Measurements from ENCODE around the gene SPDYE1.

SPDYE1 gene

GRCh38 chr7:44052771-44053365 is 55.2 kb downstream of the SPDYE1 start:
- WGBS, 2 experiments = 96% methylated on average over 12 of the region's 12 CpGs
- Histone ChIP-seq H3K36me3 (ENCODE audit: control insufficient read depth, insufficient read depth, low read length) (peaks cover 32% of the 10 kb centered on the region), H3K27ac (ENCODE audit: insufficient read depth, low read depth, low read length, poor library complexity, severe bottlenecking) (no peak overlapping the region), H3K4me1 (ENCODE audit: control insufficient read depth, insufficient read depth, low read length) (no peaks in the 10 kb centered on the region), H3K9me3 (ENCODE audit: control insufficient read depth, low read length) (no peaks in the 10 kb centered on the region), H3K27me3 (ENCODE audit: control insufficient read depth, insufficient read depth, low read length, poor library complexity, severe bottlenecking) (no peaks in the 10 kb centered on the region), H3K4me3 (ENCODE audit: insufficient read depth, low read depth, low read length) (no peak overlapping the region)

- Histone ChIP-seq H3K4me3 (ENCODE audit: insufficient read depth, low read depth, low read length) (no peak overlapping the region), H3K4me1 (ENCODE audit: control insufficient read depth, insufficient read depth, low read length) (no peaks in the 10 kb centered on the region)
- 93% methylated on average over 7 of the region's 7 CpGs for WGBS, 2 experiments
These were observed 59.0 kb downstream of the SPDYE1 start for GRCh38 chr7:44056681-44057080.

GRCh38 chr7:44057181-44057848 is 59.6 kb downstream of the SPDYE1 start:
- Histone ChIP-seq H3K27ac (ENCODE audit: insufficient read depth, low read depth, low read length, poor library complexity, severe bottlenecking) (no peak overlapping the region), H3K9me3 (ENCODE audit: control insufficient read depth, low read length) (no peaks in the 10 kb centered on the region), H3K4me1 (ENCODE audit: control insufficient read depth, insufficient read depth, low read length) (no peaks in the 10 kb centered on the region), H3K36me3 (ENCODE audit: control insufficient read depth, insufficient read depth, low read length) (peaks cover 35% of the 10 kb centered on the region), H3K4me3 (ENCODE audit: insufficient read depth, low read depth, low read length) (no peak overlapping the region), H3K27me3 (ENCODE audit: control insufficient read depth, insufficient read depth, low read length, poor library complexity, severe bottlenecking) (no peaks in the 10 kb centered on the region)
- WGBS, 2 experiments = 94 to 95% methylated on average over 11 of the region's 11 CpGs

More at GRCh38 chr7:44056681-44057080, 59.0 kb downstream of the SPDYE1 start:
- Histone ChIP-seq H3K27ac (ENCODE audit: insufficient read depth, low read depth, low read length, poor library complexity, severe bottlenecking) (no peak overlapping the region), H3K36me3 (ENCODE audit: control insufficient read depth, insufficient read depth, low read length) (peaks cover 35% of the 10 kb centered on the region), H3K9me3 (ENCODE audit: control insufficient read depth, low read length) (no peaks in the 10 kb centered on the region), H3K27me3 (ENCODE audit: control insufficient read depth, insufficient read depth, low read length, poor library complexity, severe bottlenecking) (no peaks in the 10 kb centered on the region)

GRCh38 chr7:44057849-44058758 is 60.4 kb downstream of the SPDYE1 start:
- Histone ChIP-seq H3K36me3 (ENCODE audit: control insufficient read depth, insufficient read depth, low read length) (peaks cover 30% of the 10 kb centered on the region), H3K27ac (ENCODE audit: insufficient read depth, low read depth, low read length, poor library complexity, severe bottlenecking) (no peak overlapping the region), H3K9me3 (ENCODE audit: control insufficient read depth, low read length) (no peaks in the 10 kb centered on the region), H3K27me3 (ENCODE audit: control insufficient read depth, insufficient read depth, low read length, poor library complexity, severe bottlenecking) (no peaks in the 10 kb centered on the region), H3K4me3 (ENCODE audit: insufficient read depth, low read depth, low read length) (no peak overlapping the region), H3K4me1 (ENCODE audit: control insufficient read depth, insufficient read depth, low read length) (no peaks in the 10 kb centered on the region)
- 94 to 96% methylated on average over 30 of the region's 30 CpGs for WGBS, 2 experiments

- 93 to 97% methylated on average over 7 of the region's 7 CpGs for WGBS, 2 experiments
- Histone ChIP-seq H3K9me3 (ENCODE audit: control insufficient read depth, low read length) (no peaks in the 10 kb centered on the region), H3K4me1 (ENCODE audit: control insufficient read depth, insufficient read depth, low read length) (peaks cover 1% of the 10 kb centered on the region), H3K27me3 (ENCODE audit: control insufficient read depth, insufficient read depth, low read length, poor library complexity, severe bottlenecking) (no peaks in the 10 kb centered on the region), H3K27ac (ENCODE audit: insufficient read depth, low read depth, low read length, poor library complexity, severe bottlenecking) (no peak overlapping the region), H3K36me3 (ENCODE audit: control insufficient read depth, insufficient read depth, low read length) (peaks cover 30% of the 10 kb centered on the region), H3K4me3 (ENCODE audit: insufficient read depth, low read depth, low read length) (no peak overlapping the region)
These were observed 61.1 kb downstream of the SPDYE1 start for GRCh38 chr7:44058759-44059218.

- H3K4me3 ChIP-seq (ENCODE audit: insufficient read depth, low read depth, low read length) = no peak overlapping the region
- no peaks in the 10 kb centered on the region for H3K27me3 ChIP-seq (ENCODE audit: control insufficient read depth, insufficient read depth, low read length, poor library complexity, severe bottlenecking)
- WGBS, 2 experiments = 93 to 94% methylated on average over 14 of the region's 14 CpGs
- peaks cover 30% of the 10 kb centered on the region for H3K36me3 ChIP-seq (ENCODE audit: control insufficient read depth, insufficient read depth, low read length)
- no peak overlapping the region for H3K27ac ChIP-seq (ENCODE audit: insufficient read depth, low read depth, low read length, poor library complexity, severe bottlenecking)
- peaks cover 8% of the 10 kb centered on the region for H3K4me1 ChIP-seq (ENCODE audit: control insufficient read depth, insufficient read depth, low read length)
- H3K9me3 ChIP-seq (ENCODE audit: control insufficient read depth, low read length) = no peaks in the 10 kb centered on the region
These were observed 61.8 kb downstream of the SPDYE1 start for GRCh38 chr7:44059219-44060090.
